Right cardiac atrium (tissue), 5 donors: ENCODE data around the gene TRIM41. TPM values are rescaled to one million over a fixed set of nuclear protein-coding genes. Genes with fewer than 3 reads are reported as not detected.
"Not testable (repeated sequence)": the region's sequence is repeated elsewhere in the genome, so short reads cannot be mapped to it uniquely, and the experiment has no call there.

ENCODE experiments used
- ATAC-seq, 2 donors: fragments of 200-7000 bp; cut with Tn5 transposase; one replicate each; pipeline versions ENCODE4 v1.8.0 to v1.9.1; 2020; ENCODE audit warnings: moderate library complexity in 2 of 2, mild to moderate bottlenecking in 1 of 2
- DNase-seq, 3 donors: peaks; one replicate each; pipeline ENCODE4 v3.0.0-alpha.2; 2020
- H3K27ac ChIP-seq: one replicate; pipeline ENCODE4 v1.5.1; 2013; ENCODE audit warnings: mild to moderate bottlenecking, low read length, control low read depth, moderate library complexity
- H3K27me3 ChIP-seq: one replicate; pipeline ENCODE4 v1.6.1; 2013; ENCODE audit not compliant: control insufficient read depth, insufficient read depth
- H3K4me1 ChIP-seq: one replicate; pipeline ENCODE4 v1.6.1; 2013; ENCODE audit warnings: low read length; ENCODE audit not compliant: control insufficient read depth, insufficient read depth
- H3K4me3 ChIP-seq: one replicate; pipeline ENCODE4 v1.5.1; 2013; ENCODE audit warnings: low read length, control low read depth
- H3K9me3 ChIP-seq: one replicate; pipeline ENCODE4 v1.6.1; 2013; ENCODE audit warnings: low read length; ENCODE audit not compliant: control insufficient read depth
- WGBS: extraction: QIAGEN DNeasy Blood & Tissue Kit; methylation state at CpG from one replicate; pipeline ENCODE4 v1.1.7; 2013; 5-methylcytosine and 5-hydroxymethylcytosine counted together
- intact Hi-C, 4 donors: fragments of 100-400 bp; cut with DNase I; formaldehyde crosslinking; loops; one replicate each; pipeline versions ENCODE4 v1.11.0 to v1.14.0; 2022 to 2023
- polyA plus RNA-seq: library from polyadenylated mRNA; stranded (reverse); fragments of 200-250 nt; gene quantifications from one replicate; pipeline ENCODE4 v1.2.3, GENCODE V29; 2013
- total RNA-seq, 4 donors: library from RNA; stranded (reverse); fragmentation: NEBNext Ultra II Directional; extraction: Animal tissue kit (Norgen Biotek cat#: 25700); gene quantifications; one replicate each; pipeline ENCODE4 v1.2.1, GENCODE V29; 2021
- donor health status: healthy with polysubstance abuse.
- donor health status: DM: no; HTN: yes; CAD: no.
- donor health status: DM: no; HTN: no; CAD: no.
- donor health status: DM: no; HTN: yes; CAD: no; lungs with severe emphysema.
- donor health status: DM: yes; HTN: yes; CAD: no.

Gene TRIM41
- total and polyA plus RNA-seq, 5 donors: 17.0 to 21.2 (median 20.8) TPM

- Histone ChIP-seq H3K4me1 (no peaks in the 10 kb centered on the region), H3K27me3 (no peaks in the 10 kb centered on the region), H3K27ac (peak overlapping the region; percentile 93), H3K4me3 (peak overlapping the region; percentile 89), H3K9me3 (no peaks in the 10 kb centered on the region)
- 2% methylated on average over 26 of the region's 26 CpGs for WGBS
- intact Hi-C loops: loop anchor here in 1 of 4 donors (2.0 kb wide), 1 partner anchor 69 kb away; no protein-coding TSS in a partner anchor
- no peak for ATAC-seq
- no peak for DNase-seq
Measured at GRCh38 chr5:181259974-181260719, 37.1 kb downstream of the TRIM41 start.

GRCh38 chr5:181260720-181261319, 37.7 kb downstream of the TRIM41 start, which contains the start of gene TRIM52:
TSS of gene TRIM52 (minus strand) at chr5:181261143. CDS start at chr5:181260813, 330 bp downstream.
- Histone ChIP-seq H3K4me1 (no peaks in the 10 kb centered on the region), H3K4me3 (peak within 1 kb of the TSS; percentile 89), H3K27me3 (no peaks in the 10 kb centered on the region), H3K27ac (peak within 1 kb of the TSS; percentile 94), H3K9me3 (no peaks in the 10 kb centered on the region)
- ATAC-seq (peak; percentile 95), DNase-seq (peak; percentile 94 to 98 (median 97))
- WGBS: under 1% methylated on average over 43 of the region's 43 CpGs
- intact Hi-C loops: loop anchor here in 1 of 4 donors (2.0 kb wide), 1 partner anchor 70 kb away; no protein-coding TSS in a partner anchor

GRCh38 chr5:181261320-181262049, 38.4 kb downstream of the TRIM41 start:
- ATAC-seq (peak; percentile 81), DNase-seq (peak; percentile 81 to 92 (median 89))
- Histone ChIP-seq H3K9me3 (no peaks in the 10 kb centered on the region), H3K4me3 (peak overlapping the region; percentile 89), H3K27me3 (no peaks in the 10 kb centered on the region), H3K4me1 (no peaks in the 10 kb centered on the region), H3K27ac (peak overlapping the region; percentile 94)
- WGBS: under 1% methylated on average over 59 of the region's 59 CpGs
- intact Hi-C loops: loop anchor here in 1 of 4 donors (2.0 kb wide), 1 partner anchor 71 kb away; no protein-coding TSS in a partner anchor

GRCh38 chr5:181263633-181264032, 40.6 kb downstream of the TRIM41 start:
- no peak overlapping the region for H3K4me3 ChIP-seq
- DNase-seq: no peak
- H3K9me3 ChIP-seq: no peaks in the 10 kb centered on the region
- ATAC-seq: no peak
- H3K27ac ChIP-seq: no peak overlapping the region
- WGBS: 73% methylated on average over 5 of the region's 5 CpGs
- intact Hi-C loops: no loop called here
- no peaks in the 10 kb centered on the region for H3K27me3 ChIP-seq
- H3K4me1 ChIP-seq: no peaks in the 10 kb centered on the region

- DNase-seq: no peak
- 78% methylated on average over 18 of the region's 18 CpGs for WGBS
- intact Hi-C loops: no loop called here
- H3K9me3 ChIP-seq: no peaks in the 10 kb centered on the region
- H3K4me3 ChIP-seq: no peak overlapping the region
- ATAC-seq: no peak
- H3K27me3 ChIP-seq: no peaks in the 10 kb centered on the region
- no peak overlapping the region for H3K27ac ChIP-seq
- no peaks in the 10 kb centered on the region for H3K4me1 ChIP-seq
Measured at GRCh38 chr5:181265092-181265671, 42.1 kb downstream of the TRIM41 start.

GRCh38 chr5:181267291-181267904, 44.3 kb downstream of the TRIM41 start:
- 60% methylated on average over 8 of the region's 8 CpGs for WGBS
- H3K4me1 ChIP-seq, intact Hi-C loops, DNase-seq, H3K27ac ChIP-seq, H3K4me3 ChIP-seq, ATAC-seq, H3K9me3 ChIP-seq, H3K27me3 ChIP-seq: not testable (repeated sequence)

- H3K4me1 ChIP-seq, H3K9me3 ChIP-seq, H3K4me3 ChIP-seq, DNase-seq, H3K27me3 ChIP-seq, ATAC-seq, intact Hi-C loops, H3K27ac ChIP-seq: not testable (repeated sequence)
- 90% methylated on average over 12 of the region's 12 CpGs for WGBS
Measured at GRCh38 chr5:181267907-181268306, 44.8 kb downstream of the TRIM41 start.

GRCh38 chr5:181271081-181271480, 48.0 kb downstream of the TRIM41 start:
- intact Hi-C loops: no loop called here
- DNase-seq (no peak), ATAC-seq (no peak)
- Histone ChIP-seq H3K27ac (no peak overlapping the region), H3K4me1 (no peaks in the 10 kb centered on the region), H3K4me3 (no peak overlapping the region), H3K27me3 (no peaks in the 10 kb centered on the region), H3K9me3 (no peaks in the 10 kb centered on the region)
- WGBS: 82% methylated on average over 3 of the region's 3 CpGs

GRCh38 chr5:181273433-181273744, 50.3 kb downstream of the TRIM41 start:
- ATAC-seq (peak; percentile 22 to 44), DNase-seq (peak in 2 of 3 donors; percentile 66 to 69)
- H3K27me3 ChIP-seq, H3K9me3 ChIP-seq, intact Hi-C loops, H3K4me3 ChIP-seq, H3K4me1 ChIP-seq, H3K27ac ChIP-seq: not testable (repeated sequence)
- WGBS: 39% methylated on average over 28 of the region's 28 CpGs

- H3K9me3 ChIP-seq: no peaks in the 10 kb centered on the region
- H3K27ac ChIP-seq: no peak overlapping the region
- intact Hi-C loops: no loop called here
- H3K4me3 ChIP-seq: no peak overlapping the region
- ATAC-seq: no peak
- WGBS: 88% methylated on average over 7 of the region's 7 CpGs
- DNase-seq: no peak
- no peaks in the 10 kb centered on the region for H3K4me1 ChIP-seq
- no peaks in the 10 kb centered on the region for H3K27me3 ChIP-seq
Measured at GRCh38 chr5:181280251-181280762, 57.2 kb downstream of the TRIM41 start.
